HepG2 (cell line): Measurements from ENCODE around the gene TSPAN9. TPM values are rescaled to one million over a fixed set of nuclear protein-coding genes. Genes with fewer than 3 reads are reported as not detected.

Experiments
- BHLHE40 ChIP-seq: IDR thresholded peaks from 2 replicates; pipeline ENCODE4 v1.6.1; 2011; ENCODE audit warnings: low read length, improper control_type of control experiment
- BRD4 ChIP-seq: sonication (generic); formaldehyde crosslinking; IDR thresholded peaks from 2 replicates; pipeline ENCODE4 v1.4.0; 2020; ENCODE audit warnings: missing genetic modification reagents
- E2F2 ChIP-seq: sonication (generic); formaldehyde crosslinking; IDR thresholded peaks from 2 replicates; pipeline ENCODE4 v1.4.0; 2020; ENCODE audit warnings: missing genetic modification reagents, borderline replicate concordance
- EZH2 ChIP-seq: conservative IDR thresholded peaks from 2 replicates; pipeline ENCODE4 v1.6.1; 2012; ENCODE audit warnings: mild to moderate bottlenecking, low read depth, low read length, moderate library complexity
- HMGA1 ChIP-seq: sonication (generic); formaldehyde crosslinking; conservative IDR thresholded peaks from 2 replicates; pipeline ENCODE4 v1.4.0; 2020; ENCODE audit warnings: missing genetic modification reagents
- HNF4A ChIP-seq: sonication (generic); formaldehyde crosslinking; IDR thresholded peaks from 2 replicates; pipeline ENCODE4 v1.4.0; 2020; ENCODE audit warnings: missing genetic modification reagents
- IKZF4 ChIP-seq: sonication (generic); formaldehyde crosslinking; IDR thresholded peaks from 2 replicates; pipeline ENCODE4 v1.5.1; 2020; ENCODE audit warnings: borderline replicate concordance, mild to moderate bottlenecking, low read depth, missing genetic modification reagents; ENCODE audit errors: not compliant biosample characterization
- KDM2A ChIP-seq: sonication (generic); formaldehyde crosslinking; IDR thresholded peaks from 2 replicates; pipeline ENCODE4 v1.4.0; 2020; ENCODE audit warnings: low read depth, missing genetic modification reagents, borderline replicate concordance
- NR0B2 ChIP-seq: sonication (generic); formaldehyde crosslinking; IDR thresholded peaks from 2 replicates; pipeline ENCODE4 v1.4.0; 2020; ENCODE audit warnings: mild to moderate bottlenecking, missing genetic modification reagents
- NR2C2 ChIP-seq: sonication (generic); formaldehyde crosslinking; IDR thresholded peaks from 2 replicates; pipeline ENCODE4 v1.4.0; 2020; ENCODE audit warnings: missing genetic modification reagents, mild to moderate bottlenecking, moderate library complexity, borderline replicate concordance
- POLR2AphosphoS5 ChIP-seq: IDR thresholded peaks from 2 replicates; pipeline ENCODE4 v1.6.1; 2012; ENCODE audit warnings: low read depth, low read length
- TRAFD1 ChIP-seq: sonication (generic); formaldehyde crosslinking; IDR thresholded peaks from 2 replicates; pipeline ENCODE4 v1.5.1; 2020; ENCODE audit warnings: missing genetic modification reagents, mild to moderate bottlenecking, borderline replicate concordance
- UBTF ChIP-seq: sonication (generic); formaldehyde crosslinking; IDR thresholded peaks from 2 replicates; pipeline ENCODE4 v1.4.0; 2020; ENCODE audit warnings: mild to moderate bottlenecking, missing genetic modification reagents
- ZBED4 ChIP-seq: sonication (generic); formaldehyde crosslinking; IDR thresholded peaks from 2 replicates; pipeline ENCODE4 v1.4.0; 2020; ENCODE audit warnings: missing genetic modification reagents, borderline replicate concordance
- ZFP62 ChIP-seq: sonication (generic); formaldehyde crosslinking; IDR thresholded peaks from 2 replicates; pipeline ENCODE4 v1.4.0; 2020; ENCODE audit warnings: missing genetic modification reagents
- ZMAT5 ChIP-seq: sonication (generic); formaldehyde crosslinking; IDR thresholded peaks from 2 replicates; pipeline ENCODE4 v1.5.0; 2020; ENCODE audit warnings: mild to moderate bottlenecking, low read depth, missing genetic modification reagents, borderline replicate concordance
- ZNF138 ChIP-seq: sonication (generic); formaldehyde crosslinking; IDR thresholded peaks from 2 replicates; pipeline ENCODE4 v1.5.0; 2020; ENCODE audit warnings: mild to moderate bottlenecking, low read depth, missing genetic modification reagents
- ZNF225 ChIP-seq: sonication (generic); formaldehyde crosslinking; IDR thresholded peaks from 2 replicates; pipeline ENCODE4 v1.4.0; 2020; ENCODE audit warnings: mild to moderate bottlenecking, missing genetic modification reagents
- polyA plus RNA-seq, 8 experiments: library from polyadenylated mRNA; depleted of rRNA in 3 of 8; stranded (reverse) in 7 of 8; unstranded in 1 of 8; fragments of >200 nt; fragmentation: Illumina TruSeq in 4 of 8; extraction: Trizol in 4 of 8; gene quantifications; 2 replicates each; pipeline versions ENCODE4 v1.2.1 to v1.2.3, GENCODE V29; 2011 to 2016; ENCODE audit warnings: low read depth in 4 of 8, missing spikeins in 1 of 8, mixed read lengths in 1 of 8; ENCODE audit not compliant: insufficient read depth in 1 of 8
- total RNA-seq, 5 experiments: library from RNA; depleted of rRNA; stranded (reverse); fragments of >200 nt; fragmentation: Illumina TruSeq; extraction: Trizol; gene quantifications; 2 replicates each; pipeline ENCODE4 v1.2.3, GENCODE V29; 2016; ENCODE audit warnings: low read depth in 1 of 5

The TSPAN9 gene
- total and polyA plus RNA-seq, 2 of the 13 experiments (the other 11 are each of a cell fraction or from before 2014, with no cell fraction given) = 18.1 to 42.3 TPM

GRCh38 chr12:3165078-3165980, 88.2 kb downstream of the TSPAN9 start (continued):
- 0 out of 2 replicates have a peak, but pooled peaks have one; percentile 24 for TF ChIP-seq ZBED4 (CRISPR knock-in tag)
- no peak for TF ChIP-seq ZFP62 (CRISPR knock-in tag)
- TF ChIP-seq EZH2 = no peak
- no peak for TF ChIP-seq BHLHE40
- peak; percentile 53; the same call in 1 of the 2 replicates for TF ChIP-seq NR2C2 (CRISPR knock-in tag)
- TF ChIP-seq ZNF225 = no peak
- no peak; the same call in 1 of the 2 replicates for TF ChIP-seq UBTF
- TF ChIP-seq NR0B2 = no peak
- TF ChIP-seq BRD4 (CRISPR knock-in tag) = no peak
- no peak for TF ChIP-seq KDM2A
- TF ChIP-seq IKZF4 (CRISPR knock-in tag) = no peak
- TF ChIP-seq TRAFD1 = no peak
- peak; percentile 99 for TF ChIP-seq HNF4A (CRISPR knock-in tag)
- TF ChIP-seq E2F2 (CRISPR knock-in tag) = no peak
- no peak for TF ChIP-seq HMGA1
- no peak for TF ChIP-seq ZNF138 (CRISPR knock-in tag)
- no peak for TF ChIP-seq ZMAT5 (CRISPR knock-in tag)
- TF ChIP-seq POLR2AphosphoS5 = no peak
